Daoy (cell line): ENCODE data around the gene PHOX2B. TPM values are rescaled to one million over a fixed set of nuclear protein-coding genes. Genes with fewer than 3 reads are reported as not detected.

ENCODE experiments used
- DNase-seq: peaks from one replicate; pipeline ENCODE4 v3.0.0-alpha.2; 2015; ENCODE audit warnings: low read depth
- total RNA-seq: library from RNA; depleted of rRNA; stranded (reverse); fragments of >200 nt; shearing (Covaris generic); gene quantifications from 2 replicates; pipeline ENCODE4 v1.2.3, GENCODE V29; 2014; rRNA removed

The PHOX2B gene
- total RNA-seq, result not detected in 2 replicates

GRCh38 chr4:41748571-41749475, at the start of gene PHOX2B:
TSS of gene PHOX2B (minus strand) at chr4:41748725. CDS start at chr4:41748610, 115 bp downstream.
- no peak for DNase-seq

GRCh38 chr4:41797260-41797659, 48.7 kb upstream of the PHOX2B start:
- no peak for DNase-seq

DNA sequence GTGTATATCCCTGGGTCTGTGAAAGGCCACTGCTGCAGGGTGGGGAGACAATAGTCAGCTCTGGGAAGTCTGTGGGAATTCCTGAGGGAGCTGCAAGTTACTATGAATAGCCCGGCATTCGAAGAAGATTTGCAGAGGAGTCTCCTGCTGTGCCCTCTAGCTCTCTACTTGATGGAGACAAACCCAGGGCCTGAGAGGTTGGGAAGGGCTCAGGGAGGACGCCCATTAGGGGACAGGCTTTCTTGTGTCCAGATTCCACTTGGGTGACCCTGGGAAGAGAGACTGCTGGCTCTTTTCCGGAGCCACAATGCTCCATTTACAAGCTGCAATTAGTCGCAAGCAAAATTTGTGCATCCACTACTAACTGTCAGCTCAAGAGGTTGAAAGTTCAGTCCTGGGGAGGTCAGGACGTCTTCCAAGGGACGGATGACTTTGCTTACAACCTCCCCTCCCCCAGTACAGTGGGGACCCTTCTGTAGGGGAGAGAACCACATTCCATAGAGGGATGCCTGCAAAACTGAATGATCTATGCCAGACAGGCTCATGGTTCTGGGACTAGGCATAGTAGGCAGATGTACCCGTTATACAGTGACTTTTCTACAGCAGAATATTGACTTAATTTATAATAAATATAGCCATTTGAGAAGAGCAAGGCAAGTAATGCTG, 48.2 kb upstream of the PHOX2B start:
- no peak for DNase-seq

GRCh38 chr4:41795796-41796385, 47.4 kb upstream of the PHOX2B start:
- no peak for DNase-seq

DNA sequence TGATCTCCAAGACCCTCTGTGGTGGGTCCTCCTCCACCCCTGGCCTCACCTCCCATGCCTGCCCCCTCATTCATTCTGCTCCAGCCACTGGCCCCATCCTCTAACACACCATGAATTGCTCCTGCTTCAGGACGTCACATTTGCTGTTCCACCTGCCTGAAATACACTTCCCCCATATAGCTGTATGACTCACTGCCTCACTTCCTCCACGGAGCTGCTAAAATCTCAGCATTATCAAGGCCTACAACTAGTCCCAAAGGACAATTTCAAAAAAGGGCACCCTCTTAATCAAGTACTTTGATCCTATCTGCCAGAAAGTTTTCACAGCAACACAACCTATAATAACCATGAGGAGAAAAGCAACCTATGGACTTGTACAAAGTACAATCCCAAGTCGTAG, 43.6 kb upstream of the PHOX2B start:
- no peak for DNase-seq

DNA sequence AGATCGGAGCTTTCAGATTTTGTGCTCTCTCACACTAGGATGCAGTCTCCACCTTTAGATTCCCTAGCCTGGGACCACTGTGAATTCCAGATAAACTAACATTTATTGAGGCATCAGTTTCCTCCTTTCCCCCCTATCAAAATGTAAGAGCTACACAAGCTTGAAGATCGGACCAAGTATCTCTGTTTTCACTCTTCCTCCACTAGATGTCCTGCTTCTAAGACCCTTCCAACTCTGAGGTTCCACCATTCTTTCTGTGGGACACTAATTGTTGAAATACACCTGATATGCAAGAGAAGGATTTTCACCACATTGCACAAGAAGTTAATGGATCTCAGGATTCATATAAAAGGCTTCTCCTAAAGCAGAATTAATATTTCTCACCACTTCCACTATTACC, 43.0 kb upstream of the PHOX2B start:
- DNase-seq, result no peak

- no peak for DNase-seq
Observed at GRCh38 chr4:41787931-41788330, 39.4 kb upstream of the PHOX2B start.

DNA sequence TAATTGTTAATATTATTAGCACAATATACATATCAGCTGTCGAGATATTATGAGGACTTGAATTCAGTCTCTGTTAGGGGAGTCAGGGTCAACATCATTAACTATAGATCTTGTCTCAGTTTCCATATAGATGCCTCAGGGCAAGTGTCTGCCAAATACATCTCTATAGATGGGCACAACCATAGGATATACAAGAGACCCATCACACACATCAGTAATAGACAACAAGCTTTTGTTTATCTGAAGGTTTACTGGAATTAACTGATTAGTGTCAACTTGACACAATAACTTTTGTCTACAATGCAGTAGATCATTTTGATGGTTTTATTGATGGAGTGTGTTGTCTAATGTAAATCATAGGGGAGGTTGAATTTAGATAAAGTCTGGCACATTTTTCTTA, 37.1 kb upstream of the PHOX2B start:
- DNase-seq, result no peak

DNA sequence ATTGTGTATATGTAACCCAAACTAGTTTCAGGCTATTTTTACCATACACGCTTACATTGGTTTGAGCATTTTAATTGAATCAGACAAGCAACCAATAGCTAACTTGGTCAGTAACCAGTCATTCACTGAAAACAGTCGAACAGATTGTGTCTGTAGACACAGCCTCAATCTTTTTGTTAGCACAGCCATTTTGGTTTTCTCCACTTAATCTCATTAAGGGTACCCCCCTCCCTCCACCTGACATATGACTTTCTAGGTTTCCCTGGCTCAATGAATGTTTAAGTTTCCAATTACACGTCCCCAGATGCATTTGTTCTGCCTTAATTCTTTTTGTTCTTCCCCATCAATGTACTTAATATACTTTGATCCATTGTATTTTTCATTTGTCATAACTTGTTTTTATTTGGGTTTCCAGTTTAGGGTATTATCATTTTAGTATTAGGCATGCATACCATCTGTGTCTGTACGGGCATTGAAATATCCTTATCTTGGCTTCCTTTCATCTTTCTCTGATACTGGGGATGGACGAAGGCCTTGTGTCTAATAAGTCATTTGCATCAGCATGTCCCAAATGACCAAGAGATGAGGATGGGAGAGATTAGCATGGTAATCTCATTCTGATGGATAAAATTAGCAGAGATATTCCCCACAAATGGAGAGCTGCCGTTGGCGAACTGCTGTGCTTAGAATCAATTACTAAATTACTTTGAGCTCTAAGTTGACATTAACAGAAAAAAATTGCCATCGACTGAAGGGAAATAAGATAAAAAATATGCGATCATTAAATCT, 35.9 kb upstream of the PHOX2B start:
- no peak for DNase-seq

- no peak for DNase-seq
Observed at GRCh38 chr4:41776466-41776865, 27.9 kb upstream of the PHOX2B start.

- DNase-seq, result no peak
Observed at GRCh38 chr4:41763729-41764128, 15.2 kb upstream of the PHOX2B start.

DNA sequence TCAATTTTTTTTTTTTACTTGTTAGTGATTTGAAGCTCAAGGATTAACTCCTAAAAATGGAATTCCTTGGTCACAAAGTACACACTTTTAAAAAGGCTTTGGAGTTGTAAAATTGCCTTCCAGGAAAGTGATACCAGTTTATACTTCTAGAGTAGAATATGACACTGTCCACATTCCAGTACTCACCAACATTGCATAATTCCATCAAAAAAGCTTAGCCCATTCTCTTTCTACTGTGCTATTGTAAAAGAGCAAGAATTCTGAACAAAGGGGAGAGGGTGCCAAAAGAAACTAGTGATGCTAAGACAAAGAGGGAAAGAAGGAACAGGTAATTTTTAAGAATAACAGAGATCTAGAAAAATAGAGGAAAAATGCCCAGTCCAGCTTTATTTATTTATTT, 10.4 kb upstream of the PHOX2B start:
- no peak for DNase-seq

DNA sequence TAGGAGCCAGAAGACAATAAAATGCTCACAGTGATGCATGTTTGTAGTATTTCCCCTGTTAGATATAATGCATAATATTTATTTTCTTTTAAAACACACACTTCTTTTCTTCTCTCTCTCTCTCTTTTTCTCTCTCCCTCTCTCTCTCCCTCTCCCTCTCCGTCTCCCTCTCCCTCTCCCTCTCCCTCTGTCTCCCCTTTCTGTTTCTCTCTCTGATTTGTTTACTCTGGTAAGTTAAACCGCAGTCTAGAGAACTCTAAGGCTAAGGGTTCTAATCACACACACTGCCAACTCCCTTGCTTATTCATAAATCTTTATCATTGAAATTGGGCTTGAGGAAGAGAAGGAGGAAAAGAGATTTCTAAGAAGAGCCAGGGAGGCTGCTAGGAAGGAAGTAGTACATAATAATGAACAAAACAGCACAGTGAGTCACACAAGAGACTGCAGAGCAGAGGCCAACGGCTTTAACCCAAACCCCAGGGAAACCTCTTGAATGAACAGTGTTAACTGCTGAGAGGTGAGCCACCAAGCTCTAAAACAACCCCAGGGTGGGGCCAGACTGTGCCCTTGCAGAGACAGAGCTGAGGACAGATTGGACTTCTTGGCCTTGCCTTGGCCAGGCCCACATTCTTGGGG, 9.1 kb upstream of the PHOX2B start:
- peak; percentile 54 for DNase-seq

GRCh38 chr4:41753942-41754341, 5.4 kb upstream of the PHOX2B start:
- no peak for DNase-seq

GRCh38 chr4:41752081-41752836, 3.7 kb upstream of the PHOX2B start:
- no peak for DNase-seq

DNA sequence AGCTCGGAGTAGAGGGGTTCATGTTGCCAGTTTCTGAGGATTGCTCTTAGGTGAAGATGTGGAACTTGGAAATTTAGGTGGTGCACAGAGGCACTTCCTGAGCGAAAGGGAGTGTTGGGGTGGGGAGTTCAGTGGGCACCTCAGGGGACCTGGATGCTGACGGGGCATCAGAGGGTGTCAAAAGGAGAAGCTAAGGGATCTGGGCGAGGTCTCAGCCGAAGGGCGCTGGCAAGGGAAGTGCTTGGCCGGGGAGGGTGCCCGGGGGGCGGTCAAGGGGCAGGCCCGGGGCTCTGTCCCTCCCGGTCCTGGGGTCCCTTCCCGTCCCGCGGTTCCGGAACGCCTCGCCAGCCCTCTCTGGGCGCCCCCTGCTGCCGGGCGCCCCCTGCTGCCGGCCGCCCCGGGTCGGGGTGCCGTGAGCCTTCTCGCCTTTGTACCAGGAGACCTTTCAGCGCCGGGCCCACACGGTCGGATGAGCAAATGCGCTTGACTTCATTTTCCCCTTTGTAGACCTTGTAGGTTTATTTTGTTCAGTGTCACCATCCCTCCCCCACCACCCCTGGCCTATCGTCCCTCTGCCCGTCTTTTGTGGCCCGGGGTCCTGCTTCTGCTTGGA, 3.0 kb upstream of the PHOX2B start:
- DNase-seq, result peak; percentile 36

- DNase-seq, result no peak
Observed at GRCh38 chr4:41750626-41751448, 2.3 kb upstream of the PHOX2B start.

GRCh38 chr4:41750121-41750625, 1.6 kb upstream of the PHOX2B start:
- no peak for DNase-seq

GRCh38 chr4:41749631-41750039, 1.1 kb upstream of the PHOX2B start:
- no peak for DNase-seq
